Dermis microvascular lymphatic vessel endothelial cell (primary cell): ENCODE measurements around the gene HPCAL1. TPM values are rescaled to one million over a fixed set of nuclear protein-coding genes. Genes with fewer than 3 reads are reported as not detected.
A peak's percentile ranks its signal among the peaks of the same experiment; 100 is the strongest.

Experiments used
- DNase-seq, 2 donors: peaks; one replicate each; pipeline versions ENCODE4 v3.0.0 to v3.0.0-alpha.2; 2010; ENCODE audit warnings: low read depth in 2 of 2
- total RNA-seq: library from RNA; depleted of rRNA; stranded (reverse); fragments of >200 nt; gene quantifications from 2 replicates; pipeline ENCODE4 v1.2.1, GENCODE V29; 2014

The HPCAL1 gene
- total RNA-seq, 1 donor from 2014 or later: 34.3 TPM

GRCh38 chr2:10422251-10422650 lies 119.5 kb downstream of the HPCAL1 start:
- no peak for DNase-seq

- DNase-seq: no peak
These were observed 120.2 kb downstream of the HPCAL1 start for GRCh38 chr2:10422732-10423399.

- DNase-seq: no peak
These were observed 120.7 kb downstream of the HPCAL1 start for GRCh38 chr2:10423400-10423774.

- no peak for DNase-seq
These were observed 121.3 kb downstream of the HPCAL1 start for GRCh38 chr2:10424051-10424450.

GRCh38 chr2:10424916-10425505 lies 122.3 kb downstream of the HPCAL1 start:
- no peak for DNase-seq

- DNase-seq: no peak
These were observed 123.0 kb downstream of the HPCAL1 start for GRCh38 chr2:10425699-10426098.

- no peak for DNase-seq
These were observed 124.3 kb downstream of the HPCAL1 start for GRCh38 chr2:10426726-10427617.

- DNase-seq: no peak
These were observed 124.9 kb downstream of the HPCAL1 start for GRCh38 chr2:10427618-10427949.

- no peak for DNase-seq
These were observed 125.7 kb downstream of the HPCAL1 start for GRCh38 chr2:10428355-10428754.

- no peak for DNase-seq
These were observed 126.2 kb downstream of the HPCAL1 start for GRCh38 chr2:10428924-10429323.

GRCh38 chr2:10430886-10431622 lies 128.3 kb downstream of the HPCAL1 start:
- no peak for DNase-seq

- no peak for DNase-seq
These were observed 129.1 kb downstream of the HPCAL1 start for GRCh38 chr2:10431797-10432196.

- DNase-seq: no peak
These were observed 129.8 kb downstream of the HPCAL1 start for GRCh38 chr2:10432311-10433181.

- no peak for DNase-seq
These were observed 130.7 kb downstream of the HPCAL1 start for GRCh38 chr2:10433264-10433946.

GRCh38 chr2:10433947-10434885 lies 131.5 kb downstream of the HPCAL1 start:
- no peak for DNase-seq

- peak; percentile 37 to 70 for DNase-seq
These were observed 132.4 kb downstream of the HPCAL1 start for GRCh38 chr2:10434886-10435819.

GRCh38 chr2:10435820-10436204 lies 133.1 kb downstream of the HPCAL1 start:
- no peak for DNase-seq

GRCh38 chr2:10436583-10437110 lies 133.9 kb downstream of the HPCAL1 start:
- DNase-seq: no peak
